ENCODE results near the gene TMEM169.

The TMEM169 gene

GRCh38 chr2:216064014-216064630 is 17.6 kb upstream of the TMEM169 start:
- Histone ChIP-seq H3K23ac (ENCODE audit: low read length in 2 of 2) (no peak overlapping the region), H3K4me1 (ENCODE audit: control insufficient read depth, insufficient read depth, low read depth, low read length) (peaks cover 6% of the 10 kb centered on the region), H3K4me2 (ENCODE audit: low read length, poor library complexity, severe bottlenecking) (no peak overlapping the region), H2BK120ac (ENCODE audit: low read depth, low read length) (no peak overlapping the region), H4K8ac (ENCODE audit: low read length) (no peak overlapping the region), H3K27me3 (ENCODE audit: control insufficient read depth in 1 of 2, insufficient read depth in 1 of 2, low read length in 2 of 2) (no peaks in the 10 kb centered on the region), H2BK5ac (ENCODE audit: low read depth, low read length, poor library complexity, severe bottlenecking) (no peak overlapping the region), H2BK15ac (ENCODE audit: low read depth, poor library complexity, severe bottlenecking) (no peak overlapping the region), H4K91ac (ENCODE audit: low read length) (no peak overlapping the region), H3K27ac (ENCODE audit: low read length, poor library complexity, severe bottlenecking) (no peak overlapping the region), H2BK12ac (ENCODE audit: low read length in 2 of 2) (no peak overlapping the region), H2AK5ac (ENCODE audit: low read length, severe bottlenecking) (no peak overlapping the region), H3K14ac (ENCODE audit: low read length in 2 of 2) (no peak overlapping the region), H3K4ac (ENCODE audit: low read depth in 1 of 2, low read length in 2 of 2) (no peak overlapping the region), H3K18ac (ENCODE audit: low read depth in 1 of 2, low read length in 2 of 2) (no peak overlapping the region), H3K9ac (ENCODE audit: low read length) (no peak overlapping the region), H3K79me1 (replicated peaks; ENCODE audit: low read length, poor library complexity, severe bottlenecking) (peaks cover 2% of the 10 kb centered on the region), H2AFZ (ENCODE audit: low read depth, low read length) (no peak overlapping the region), H3K9me3 (ENCODE audit: control insufficient read depth, low read length) (no peaks in the 10 kb centered on the region), H3K36me3 (ENCODE audit: control insufficient read depth in 1 of 2, insufficient read depth in 2 of 2, low read depth in 1 of 2, low read length in 2 of 2) (peaks cover 0 to 11% of the 10 kb centered on the region in 2 experiments), H3K4me3 (ENCODE audit: insufficient read depth in 1 of 2, low read depth in 1 of 2, low read length in 2 of 2) (no peak overlapping the region)
- no peak for DNase-seq
- WGBS = 100% methylated on average over 2 of the region's 2 CpGs

DNA sequence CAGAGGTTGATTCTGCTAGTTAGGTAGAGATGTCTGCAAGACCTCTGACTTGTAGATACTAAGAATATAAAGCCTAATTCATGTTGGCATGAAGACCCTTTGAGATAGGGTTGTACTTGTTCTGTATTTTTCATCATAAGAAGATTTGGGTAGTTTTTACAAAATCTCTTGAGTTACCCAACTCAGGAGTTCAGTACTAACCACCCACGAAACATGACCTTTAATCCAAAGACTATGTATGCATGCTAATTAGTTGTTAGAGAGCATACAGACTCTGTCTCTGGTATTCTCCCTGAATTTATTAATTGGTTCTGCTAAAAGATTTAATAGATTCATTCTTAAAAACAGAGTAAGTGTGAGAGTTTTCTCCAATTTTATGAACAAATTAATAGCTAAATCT is 17.1 kb upstream of the TMEM169 start:
- Histone ChIP-seq H2BK5ac (ENCODE audit: low read depth, low read length, poor library complexity, severe bottlenecking) (no peak overlapping the region), H3K23ac (ENCODE audit: low read length in 2 of 2) (no peak overlapping the region), H2BK12ac (ENCODE audit: low read length in 2 of 2) (no peak overlapping the region), H3K14ac (ENCODE audit: low read length in 2 of 2) (no peak overlapping the region), H2BK120ac (ENCODE audit: low read depth, low read length) (no peak overlapping the region), H3K36me3 (ENCODE audit: control insufficient read depth in 1 of 2, insufficient read depth in 2 of 2, low read depth in 1 of 2, low read length in 2 of 2) (peaks cover 0 to 11% of the 10 kb centered on the region in 2 experiments), H3K9me3 (ENCODE audit: control insufficient read depth, low read length) (no peaks in the 10 kb centered on the region), H4K91ac (ENCODE audit: low read length) (no peak overlapping the region), H2BK15ac (ENCODE audit: low read depth, poor library complexity, severe bottlenecking) (no peak overlapping the region), H3K9ac (ENCODE audit: low read length) (no peak overlapping the region), H3K27ac (ENCODE audit: low read length, poor library complexity, severe bottlenecking) (no peak overlapping the region), H3K4me1 (ENCODE audit: control insufficient read depth, insufficient read depth, low read depth, low read length) (peaks cover 6% of the 10 kb centered on the region), H2AFZ (ENCODE audit: low read depth, low read length) (no peak overlapping the region), H3K18ac (ENCODE audit: low read depth in 1 of 2, low read length in 2 of 2) (no peak overlapping the region), H3K4ac (ENCODE audit: low read depth in 1 of 2, low read length in 2 of 2) (no peak overlapping the region), H3K4me3 (ENCODE audit: insufficient read depth in 1 of 2, low read depth in 1 of 2, low read length in 2 of 2) (no peak overlapping the region), H3K79me1 (replicated peaks; ENCODE audit: low read length, poor library complexity, severe bottlenecking) (peaks cover 2% of the 10 kb centered on the region), H2AK5ac (ENCODE audit: low read length, severe bottlenecking) (no peak overlapping the region), H3K4me2 (ENCODE audit: low read length, poor library complexity, severe bottlenecking) (no peak overlapping the region), H3K27me3 (ENCODE audit: control insufficient read depth in 1 of 2, insufficient read depth in 1 of 2, low read length in 2 of 2) (no peaks in the 10 kb centered on the region), H4K8ac (ENCODE audit: low read length) (no peak overlapping the region)
- DNase-seq = no peak
- no CpG with 5 or more reads among the region's 1 CpG for WGBS

GRCh38 chr2:216066230-216066629 is 15.5 kb upstream of the TMEM169 start:
- Histone ChIP-seq H3K4me1 (ENCODE audit: control insufficient read depth, insufficient read depth, low read depth, low read length) (peaks cover 6% of the 10 kb centered on the region), H3K27ac (ENCODE audit: low read length, poor library complexity, severe bottlenecking) (no peak overlapping the region), H3K18ac (ENCODE audit: low read depth in 1 of 2, low read length in 2 of 2) (no peak overlapping the region), H2BK5ac (ENCODE audit: low read depth, low read length, poor library complexity, severe bottlenecking) (no peak overlapping the region), H4K91ac (ENCODE audit: low read length) (no peak overlapping the region), H2BK120ac (ENCODE audit: low read depth, low read length) (no peak overlapping the region), H3K36me3 (ENCODE audit: control insufficient read depth in 1 of 2, insufficient read depth in 2 of 2, low read depth in 1 of 2, low read length in 2 of 2) (peaks cover 0 to 11% of the 10 kb centered on the region in 2 experiments), H2AFZ (ENCODE audit: low read depth, low read length) (no peak overlapping the region), H2BK15ac (ENCODE audit: low read depth, poor library complexity, severe bottlenecking) (no peak overlapping the region), H2BK12ac (ENCODE audit: low read length in 2 of 2) (no peak overlapping the region), H4K8ac (ENCODE audit: low read length) (no peak overlapping the region), H3K14ac (ENCODE audit: low read length in 2 of 2) (no peak overlapping the region), H2AK5ac (ENCODE audit: low read length, severe bottlenecking) (no peak overlapping the region), H3K79me1 (replicated peaks; ENCODE audit: low read length, poor library complexity, severe bottlenecking) (peaks cover 4% of the 10 kb centered on the region), H3K4me2 (ENCODE audit: low read length, poor library complexity, severe bottlenecking) (no peak overlapping the region), H3K27me3 (ENCODE audit: control insufficient read depth in 1 of 2, insufficient read depth in 1 of 2, low read length in 2 of 2) (no peaks in the 10 kb centered on the region), H3K4ac (ENCODE audit: low read depth in 1 of 2, low read length in 2 of 2) (no peak overlapping the region), H3K9me3 (ENCODE audit: control insufficient read depth, low read length) (no peaks in the 10 kb centered on the region), H3K23ac (ENCODE audit: low read length in 2 of 2) (no peak overlapping the region), H3K9ac (ENCODE audit: low read length) (no peak overlapping the region), H3K4me3 (ENCODE audit: insufficient read depth in 1 of 2, low read depth in 1 of 2, low read length in 2 of 2) (no peak overlapping the region)
- peak; percentile 27 for DNase-seq
- 39% methylated on average over 4 of the region's 5 CpGs for WGBS

GRCh38 chr2:216069028-216069427 is 12.7 kb upstream of the TMEM169 start:
- H3K23ac ChIP-seq (ENCODE audit: low read length in 2 of 2) = no peak overlapping the region
- no peak overlapping the region for H3K9ac ChIP-seq (ENCODE audit: low read length)
- H3K4me3 ChIP-seq (ENCODE audit: insufficient read depth in 1 of 2, low read depth in 1 of 2, low read length in 2 of 2) = no peak overlapping the region
- peaks cover 6% of the 10 kb centered on the region for H3K4me1 ChIP-seq (ENCODE audit: control insufficient read depth, insufficient read depth, low read depth, low read length)
- H2AFZ ChIP-seq (ENCODE audit: low read depth, low read length) = no peak overlapping the region
- H2BK120ac ChIP-seq (ENCODE audit: low read depth, low read length) = no peak overlapping the region
- no peak overlapping the region for H2BK5ac ChIP-seq (ENCODE audit: low read depth, low read length, poor library complexity, severe bottlenecking)
- H2AK5ac ChIP-seq (ENCODE audit: low read length, severe bottlenecking) = no peak overlapping the region
- H3K36me3 ChIP-seq (ENCODE audit: control insufficient read depth in 1 of 2, insufficient read depth in 2 of 2, low read depth in 1 of 2, low read length in 2 of 2) = peaks cover 0 to 10% of the 10 kb centered on the region in 2 experiments
- H3K4me2 ChIP-seq (ENCODE audit: low read length, poor library complexity, severe bottlenecking) = no peak overlapping the region
- no peak overlapping the region for H3K27ac ChIP-seq (ENCODE audit: low read length, poor library complexity, severe bottlenecking)
- H3K79me1 ChIP-seq (replicated peaks; ENCODE audit: low read length, poor library complexity, severe bottlenecking) = peaks cover 4% of the 10 kb centered on the region
- H3K9me3 ChIP-seq (ENCODE audit: control insufficient read depth, low read length) = no peaks in the 10 kb centered on the region
- H4K91ac ChIP-seq (ENCODE audit: low read length) = no peak overlapping the region
- no peak overlapping the region for H2BK15ac ChIP-seq (ENCODE audit: low read depth, poor library complexity, severe bottlenecking)
- 97% methylated on average over 2 of the region's 2 CpGs for WGBS
- DNase-seq = no peak
- H3K4ac ChIP-seq (ENCODE audit: low read depth in 1 of 2, low read length in 2 of 2) = no peak overlapping the region
- H4K8ac ChIP-seq (ENCODE audit: low read length) = no peak overlapping the region
- no peaks in the 10 kb centered on the region for H3K27me3 ChIP-seq (ENCODE audit: control insufficient read depth in 1 of 2, insufficient read depth in 1 of 2, low read length in 2 of 2)
- no peak overlapping the region for H3K18ac ChIP-seq (ENCODE audit: low read depth in 1 of 2, low read length in 2 of 2)
- no peak overlapping the region for H3K14ac ChIP-seq (ENCODE audit: low read length in 2 of 2)
- H2BK12ac ChIP-seq (ENCODE audit: low read length in 2 of 2) = no peak overlapping the region

Measured in mesenchymal stem cell (in vitro differentiated cells and primary cell).